HL-60 (cell line): Measurements from ENCODE around the gene ADAMTS13.

Experiments used
- DNase-seq, 2 experiments: peaks; one replicate each; pipeline ENCODE4 v3.0.0-alpha.2; 2010 to 2020; ENCODE audit warnings: low read depth in 1 of 2, low spot score in 1 of 2
- H3K27ac ChIP-seq: fragments of 250-450 bp; sonication (Bioruptor Pico); replicated peaks from 2 replicates; pipeline ENCODE4 v1.5.1; 2020; ENCODE audit warnings: mild to moderate bottlenecking, moderate library complexity
- H3K27me3 ChIP-seq: fragments of 250-450 bp; sonication (Bioruptor Pico); 2 replicates; pipeline ENCODE4 v1.5.1; 2021; ENCODE audit warnings: mild to moderate bottlenecking, moderate library complexity; ENCODE audit not compliant: insufficient read depth, poor library complexity, severe bottlenecking
- H3K4me3 ChIP-seq: replicated peaks from 2 replicates; pipeline ENCODE4 v1.5.1; 2011; ENCODE audit warnings: mild to moderate bottlenecking, control low read depth, low read length; ENCODE audit not compliant: insufficient read depth
- CTCF ChIP-seq: IDR thresholded peaks from one replicate; pipeline ENCODE4 v1.5.1; 2011; ENCODE audit warnings: low read length, control low read depth, inconsistent platforms; ENCODE audit not compliant: insufficient read depth
- GABPA ChIP-seq: IDR thresholded peaks from 2 replicates; pipeline ENCODE4 v1.6.1; 2012; ENCODE audit warnings: low read depth
- POLR2AphosphoS5 ChIP-seq: IDR thresholded peaks from 2 replicates; pipeline ENCODE4 v1.6.1; 2012; ENCODE audit warnings: low read depth
- REST ChIP-seq: IDR thresholded peaks from 2 replicates; pipeline ENCODE4 v1.6.1; 2012; ENCODE audit warnings: low read depth; ENCODE audit not compliant: insufficient replicate concordance
- SPI1 ChIP-seq: IDR thresholded peaks from 2 replicates; pipeline ENCODE4 v1.6.1; 2012; ENCODE audit warnings: low read depth, mild to moderate bottlenecking, borderline replicate concordance

The ADAMTS13 gene

GRCh38 chr9:133484671-133485437 is 62.7 kb downstream of the ADAMTS13 start:
- H3K27me3 ChIP-seq = peaks cover 4% of the 10 kb centered on the region
- no peak overlapping the region for H3K4me3 ChIP-seq
- H3K27ac ChIP-seq = no peak overlapping the region
- TF ChIP-seq SPI1 (no peak), GABPA (no peak), REST (no peak), CTCF (no peak), POLR2AphosphoS5 (no peak)
- DNase-seq = no peak

- no peak overlapping the region for H3K27ac ChIP-seq
- peak; percentile 40 to 47 for DNase-seq
- no peak for TF ChIP-seq POLR2AphosphoS5
- no peak for TF ChIP-seq GABPA
- peak; percentile 71 for TF ChIP-seq SPI1
- no peak for TF ChIP-seq CTCF
- no peaks in the 10 kb centered on the region for H3K27me3 ChIP-seq
- no peak overlapping the region for H3K4me3 ChIP-seq
Measured at GRCh38 chr9:133485531-133486260, 63.5 kb downstream of the ADAMTS13 start.

- Histone ChIP-seq H3K4me3 (no peak overlapping the region), H3K27me3 (no peaks in the 10 kb centered on the region), H3K27ac (no peak overlapping the region)
- TF ChIP-seq SPI1 (no peak), CTCF (no peak), POLR2AphosphoS5 (no peak), REST (no peak), GABPA (no peak)
- no peak for DNase-seq
Measured at GRCh38 chr9:133487331-133487725, 65.2 kb downstream of the ADAMTS13 start.
